Chondrocyte (in vitro differentiated cells): ENCODE results near the gene PLEKHG3. TPM values are rescaled to one million over a fixed set of nuclear protein-coding genes. Genes with fewer than 3 reads are reported as not detected.

Source experiments
- DNase-seq: peaks from one replicate; pipeline ENCODE4 v3.0.0; 2021; ENCODE audit warnings: mixed read lengths, low spot score
- H3K27ac Mint-ChIP-seq: one replicate; pipeline ENCODE4 v1.8.0; 2021; ENCODE audit warnings: mild to moderate bottlenecking, moderate library complexity, mixed read lengths; ENCODE audit not compliant: unreplicated experiment
- H3K27me3 Mint-ChIP-seq: 2 replicates; pipeline ENCODE4 v1.8.0; 2021; ENCODE audit warnings: low read depth, mixed read lengths
- H3K36me3 Mint-ChIP-seq: 2 replicates; pipeline ENCODE4 v1.8.0; 2021; ENCODE audit warnings: low read depth, mixed read lengths
- H3K4me1 Mint-ChIP-seq: 2 replicates; pipeline ENCODE4 v1.8.0; 2021; ENCODE audit warnings: low read depth, mild to moderate bottlenecking, mixed read lengths
- H3K4me3 Mint-ChIP-seq: one replicate; pipeline ENCODE4 v1.8.0; 2021; ENCODE audit warnings: mild to moderate bottlenecking, moderate library complexity, mixed read lengths; ENCODE audit not compliant: unreplicated experiment
- H3K9me3 Mint-ChIP-seq: 2 replicates; pipeline ENCODE4 v1.8.0; 2021; ENCODE audit warnings: low read depth, mixed read lengths
- CTCF ChIP-seq: fragments of 200-600 bp; sonication (generic); IDR thresholded peaks from 2 replicates; pipeline ENCODE4 v1.5.0; 2021; ENCODE audit warnings: antibody characterized with exemption, mild to moderate bottlenecking, moderate library complexity
- total RNA-seq: library from RNA; stranded (reverse); gene quantifications from 3 replicates; pipeline ENCODE4 v1.2.1, GENCODE V29; 2021

PLEKHG3 gene
- total RNA-seq, 1 donor from 2014 or later: 131 TPM

- peaks cover 21% of the 10 kb centered on the region for H3K4me1 Mint-ChIP-seq
- no peak overlapping the region for H3K4me3 Mint-ChIP-seq
- H3K9me3 Mint-ChIP-seq: no peaks in the 10 kb centered on the region
- TF ChIP-seq CTCF: no peak
- DNase-seq: no peak
- no peaks in the 10 kb centered on the region for H3K27me3 Mint-ChIP-seq
- peaks cover 48% of the 10 kb centered on the region for H3K36me3 Mint-ChIP-seq
- no peak overlapping the region for H3K27ac Mint-ChIP-seq
Measured at GRCh38 chr14:64741200-64741599, 37.0 kb downstream of the PLEKHG3 start.

GRCh38 chr14:64741961-64742360, 37.7 kb downstream of the PLEKHG3 start:
- TF ChIP-seq CTCF: no peak
- H3K4me3 Mint-ChIP-seq: no peak overlapping the region
- peaks cover 53% of the 10 kb centered on the region for H3K36me3 Mint-ChIP-seq
- no peaks in the 10 kb centered on the region for H3K27me3 Mint-ChIP-seq
- no peaks in the 10 kb centered on the region for H3K9me3 Mint-ChIP-seq
- DNase-seq: no peak
- peak overlapping the region; percentile 32 for H3K27ac Mint-ChIP-seq
- H3K4me1 Mint-ChIP-seq: peaks cover 28% of the 10 kb centered on the region

GRCh38 chr14:64743061-64743460, 38.8 kb downstream of the PLEKHG3 start:
- Mint-ChIP-seq H3K36me3 (peaks cover 58% of the 10 kb centered on the region), H3K27ac (no peak overlapping the region), H3K4me1 (peaks cover 28% of the 10 kb centered on the region), H3K4me3 (no peak overlapping the region), H3K27me3 (no peaks in the 10 kb centered on the region), H3K9me3 (no peaks in the 10 kb centered on the region)
- no peak for DNase-seq
- no peak for TF ChIP-seq CTCF

GRCh38 chr14:64745511-64746091, 41.4 kb downstream of the PLEKHG3 start:
- Mint-ChIP-seq H3K4me1 (peaks cover 28% of the 10 kb centered on the region), H3K4me3 (no peak overlapping the region), H3K36me3 (peaks cover 47% of the 10 kb centered on the region), H3K27me3 (no peaks in the 10 kb centered on the region), H3K9me3 (no peaks in the 10 kb centered on the region), H3K27ac (peak overlapping the region; percentile 76)
- DNase-seq: no peak
- peak; percentile 61 for TF ChIP-seq CTCF

- H3K27ac Mint-ChIP-seq: peak overlapping the region; percentile 76
- peaks cover 39% of the 10 kb centered on the region for H3K36me3 Mint-ChIP-seq
- H3K4me3 Mint-ChIP-seq: no peak overlapping the region
- no peaks in the 10 kb centered on the region for H3K27me3 Mint-ChIP-seq
- H3K9me3 Mint-ChIP-seq: no peaks in the 10 kb centered on the region
- no peak for TF ChIP-seq CTCF
- peaks cover 28% of the 10 kb centered on the region for H3K4me1 Mint-ChIP-seq
- DNase-seq: no peak
Measured at GRCh38 chr14:64746298-64747250, 42.4 kb downstream of the PLEKHG3 start.
